Epithelial cell of proximal tubule (primary cell): ENCODE data around the gene SDHC. TPM values are rescaled to one million over a fixed set of nuclear protein-coding genes. Genes with fewer than 3 reads are reported as not detected.

Experiments
- DNase-seq: peaks from one replicate; pipeline ENCODE4 v3.0.0-alpha.2; 2011; ENCODE audit warnings: low read depth
- H3K4me3 ChIP-seq: 2 replicates; pipeline ENCODE4 v1.5.1; 2011; ENCODE audit warnings: low read depth, mild to moderate bottlenecking, low read length
- CTCF ChIP-seq: conservative IDR thresholded peaks from 2 replicates; pipeline ENCODE4 v1.5.1; 2012; ENCODE audit warnings: low read depth, mild to moderate bottlenecking, low read length
- total RNA-seq: library from RNA; depleted of rRNA; stranded (reverse); fragments of >200 nt; gene quantifications from 2 replicates; pipeline ENCODE4 v1.2.3, GENCODE V29; 2015

Gene SDHC
- total RNA-seq, 1 donor from 2014 or later = 15.8 TPM

- TF ChIP-seq CTCF = no peak
- no peak overlapping the region for H3K4me3 ChIP-seq
- no peak for DNase-seq
These were observed 50.2 kb downstream of the SDHC start for GRCh38 chr1:161364332-161364731.

- no peak for DNase-seq
- H3K4me3 ChIP-seq = no peak overlapping the region
- no peak for TF ChIP-seq CTCF
These were observed 51.0 kb downstream of the SDHC start for GRCh38 chr1:161365207-161365606.

GRCh38 chr1:161367684-161368400 is 53.7 kb downstream of the SDHC start, which contains the start of gene CFAP126:
Gene CFAP126, minus strand, starts transcription at chr1:161367876. Its CDS starts 8 bp downstream, at chr1:161367868.
- no peak within 1 kb of the TSS for H3K4me3 ChIP-seq
- peak; percentile 21 for TF ChIP-seq CTCF
- peak; percentile 57 for DNase-seq

- no peak for TF ChIP-seq CTCF
- H3K4me3 ChIP-seq = no peak overlapping the region
- no peak for DNase-seq
These were observed 59.3 kb downstream of the SDHC start for GRCh38 chr1:161373442-161373841.

GRCh38 chr1:161374373-161374772 is 60.2 kb downstream of the SDHC start:
- TF ChIP-seq CTCF = peak; percentile 50
- no peak for DNase-seq
- H3K4me3 ChIP-seq = no peak overlapping the region

GRCh38 chr1:161378014-161378413 is 63.8 kb downstream of the SDHC start:
- DNase-seq = no peak
- no peak for TF ChIP-seq CTCF
- no peak overlapping the region for H3K4me3 ChIP-seq

- no peak overlapping the region for H3K4me3 ChIP-seq
- TF ChIP-seq CTCF = no peak
- no peak for DNase-seq
These were observed 64.9 kb downstream of the SDHC start for GRCh38 chr1:161379071-161379470.
